Measurements from ENCODE around the gene CTNNA1.
"Not testable (repeated sequence)": the region's sequence is repeated elsewhere in the genome, so short reads cannot be mapped to it uniquely, and the experiment has no call there.

The CTNNA1 gene

DNA sequence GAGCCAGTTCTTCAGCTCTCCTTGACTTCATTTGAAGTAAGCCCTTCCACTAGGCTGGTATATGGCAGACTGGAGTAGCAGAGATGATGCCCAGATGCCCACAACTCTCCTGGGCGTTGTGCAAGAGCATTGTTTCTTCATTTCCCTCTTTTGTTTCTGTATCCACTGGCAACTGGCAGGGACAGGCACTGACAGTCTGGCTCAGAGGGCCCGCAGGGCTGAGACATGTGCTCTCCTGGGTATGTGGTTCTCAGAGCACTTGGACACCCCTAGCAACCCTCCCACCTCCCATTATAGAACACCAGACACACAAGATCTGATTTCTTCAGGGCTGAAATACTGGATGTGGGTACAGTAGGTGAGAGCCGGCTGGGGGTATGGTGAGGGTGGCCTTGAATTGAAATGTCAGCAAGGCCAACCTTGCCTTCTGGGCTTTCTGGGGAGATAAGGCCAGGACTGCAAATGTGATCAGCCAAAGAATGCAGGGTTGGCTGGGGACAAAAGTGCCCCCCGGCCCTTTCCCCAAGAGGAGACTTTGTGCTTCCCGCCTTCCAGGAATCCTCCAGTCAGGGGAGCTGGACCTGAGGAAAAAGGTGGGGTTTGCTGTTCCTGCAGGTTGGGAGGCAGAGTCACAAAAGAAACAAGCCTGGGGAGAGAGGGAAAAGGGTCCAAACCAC, 28.6 kb upstream of the CTNNA1 start:
- no peak for DNase-seq (ENCODE audit: low read depth)

- DNase-seq (ENCODE audit: low read depth): no peak
Observed at GRCh38 chr5:138725153-138725817, 27.9 kb upstream of the CTNNA1 start.

DNA sequence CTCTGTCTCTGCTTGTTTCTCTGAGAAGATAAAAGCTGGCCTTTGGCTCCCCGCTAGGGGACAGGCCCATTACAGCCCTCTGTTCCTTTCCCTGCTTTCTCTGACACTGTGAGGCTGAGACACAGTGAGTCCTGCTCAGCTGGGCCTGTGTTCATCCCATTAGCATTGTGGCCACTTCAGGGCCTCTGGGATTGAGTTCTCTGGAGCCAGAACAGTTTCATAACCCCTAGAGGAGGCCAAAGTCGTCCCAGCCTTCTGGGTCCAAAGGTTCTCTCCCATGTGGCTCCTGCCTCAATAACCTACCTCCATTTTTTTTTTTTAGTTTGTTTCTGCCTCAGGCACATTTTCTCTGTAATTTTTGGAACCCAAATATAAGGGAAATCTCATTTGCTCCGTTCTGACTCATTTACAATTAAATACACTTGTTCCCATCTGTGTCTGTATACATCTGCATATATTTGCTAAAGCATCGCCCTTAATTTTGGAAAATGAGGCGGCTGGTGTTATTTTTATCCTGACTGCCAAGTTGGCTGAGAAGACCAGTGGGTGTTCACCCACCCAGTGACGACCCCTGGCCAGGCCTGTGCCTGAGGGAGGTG, 27.3 kb upstream of the CTNNA1 start:
- no peak for DNase-seq (ENCODE audit: low read depth)

- DNase-seq (ENCODE audit: low read depth): no peak
Observed at GRCh38 chr5:138726848-138727247, 26.4 kb upstream of the CTNNA1 start.

GRCh38 chr5:138730496-138730895, 22.7 kb upstream of the CTNNA1 start:
- DNase-seq (ENCODE audit: low read depth): not testable (repeated sequence)

DNA sequence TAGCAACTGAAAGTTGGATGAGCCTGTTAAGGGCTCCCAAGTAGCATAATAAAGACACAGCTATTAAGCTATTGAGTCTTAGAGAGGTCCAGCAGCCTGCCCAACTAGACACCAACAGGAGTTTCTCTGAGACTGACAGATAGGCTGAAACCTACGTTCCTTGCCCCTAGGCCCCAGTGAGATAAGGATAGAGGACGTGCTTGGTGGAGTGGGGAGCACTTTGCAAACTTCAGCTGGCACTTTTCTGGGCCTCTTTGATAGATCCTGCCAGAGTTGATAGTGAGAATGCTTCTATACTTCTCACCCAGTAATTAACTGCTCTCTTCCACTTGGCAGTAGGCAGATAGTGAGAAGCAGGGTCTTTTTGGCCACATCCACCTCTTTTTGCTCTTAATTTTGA, 20.8 kb upstream of the CTNNA1 start:
- DNase-seq (ENCODE audit: low read depth): no peak

DNA sequence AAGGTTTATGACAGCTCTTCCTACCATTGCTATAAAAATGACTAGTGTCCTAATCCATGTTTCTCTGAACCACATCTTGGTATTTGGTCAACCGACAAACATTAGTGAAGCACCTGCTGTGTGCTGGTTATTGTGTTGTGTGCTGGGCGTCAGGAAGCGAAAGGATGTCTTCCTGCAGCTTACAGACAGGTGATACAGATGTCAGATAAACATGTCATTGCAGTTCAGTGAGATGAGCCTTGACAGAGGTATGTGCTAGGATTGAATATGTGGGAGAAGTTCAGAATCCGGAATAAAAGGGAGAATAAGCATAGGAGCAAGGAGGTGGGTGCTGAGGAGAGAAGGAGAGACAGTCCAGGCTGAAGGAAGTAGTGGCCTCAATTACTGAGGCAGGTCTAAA, 20.3 kb upstream of the CTNNA1 start:
- no peak for DNase-seq (ENCODE audit: low read depth)

- DNase-seq (ENCODE audit: low read depth): no peak
Observed at GRCh38 chr5:138733509-138733908, 19.7 kb upstream of the CTNNA1 start.

DNA sequence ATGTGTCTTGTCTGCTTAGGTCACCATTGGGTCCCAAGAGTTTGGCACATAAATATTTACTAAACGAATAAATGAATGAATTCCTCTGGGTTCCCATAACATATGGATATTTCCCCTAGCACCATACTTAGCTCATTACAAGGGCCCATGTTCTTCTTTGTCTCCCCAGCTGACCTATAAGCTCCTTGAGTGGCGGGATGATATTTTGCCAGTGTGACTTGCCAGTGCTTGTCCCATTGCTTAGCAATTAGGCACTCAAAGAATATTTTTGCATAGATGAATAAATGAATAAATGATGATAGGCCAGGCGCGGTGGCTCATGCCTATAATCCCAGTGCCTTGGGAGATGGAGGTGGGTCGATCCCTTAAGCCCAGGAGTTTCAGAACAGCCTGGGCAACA, 16.9 kb upstream of the CTNNA1 start:
- DNase-seq (ENCODE audit: low read depth): no peak

- no peak for DNase-seq (ENCODE audit: low read depth)
Observed at GRCh38 chr5:138737494-138738265, 15.5 kb upstream of the CTNNA1 start.

GRCh38 chr5:138738399-138738798, 14.8 kb upstream of the CTNNA1 start:
- DNase-seq (ENCODE audit: low read depth): no peak

GRCh38 chr5:138739938-138740337, 13.3 kb upstream of the CTNNA1 start:
- DNase-seq (ENCODE audit: low read depth): no peak

GRCh38 chr5:138743484-138743883, 9.7 kb upstream of the CTNNA1 start:
- DNase-seq (ENCODE audit: low read depth): no peak

DNA sequence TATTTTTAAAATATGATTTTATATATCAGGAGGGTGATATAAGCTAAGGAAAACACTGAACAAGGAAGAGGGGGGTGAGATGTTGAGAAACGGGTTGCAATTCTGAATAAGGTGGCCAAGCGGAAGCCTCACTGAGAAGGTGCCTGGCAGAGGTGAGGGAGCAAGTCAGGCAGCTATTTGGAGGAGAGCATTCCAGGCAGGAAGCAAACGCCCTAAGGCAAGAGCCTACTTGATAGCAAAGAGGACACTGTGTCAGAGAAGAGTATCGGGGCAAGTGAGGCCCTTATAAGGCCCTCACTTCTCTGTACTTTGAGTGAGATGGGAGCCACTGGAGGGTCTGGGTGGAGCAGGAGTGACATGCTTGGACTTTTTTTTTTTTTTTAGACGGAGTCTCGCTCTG, 8.0 kb upstream of the CTNNA1 start:
- DNase-seq (ENCODE audit: low read depth): no peak

DNA sequence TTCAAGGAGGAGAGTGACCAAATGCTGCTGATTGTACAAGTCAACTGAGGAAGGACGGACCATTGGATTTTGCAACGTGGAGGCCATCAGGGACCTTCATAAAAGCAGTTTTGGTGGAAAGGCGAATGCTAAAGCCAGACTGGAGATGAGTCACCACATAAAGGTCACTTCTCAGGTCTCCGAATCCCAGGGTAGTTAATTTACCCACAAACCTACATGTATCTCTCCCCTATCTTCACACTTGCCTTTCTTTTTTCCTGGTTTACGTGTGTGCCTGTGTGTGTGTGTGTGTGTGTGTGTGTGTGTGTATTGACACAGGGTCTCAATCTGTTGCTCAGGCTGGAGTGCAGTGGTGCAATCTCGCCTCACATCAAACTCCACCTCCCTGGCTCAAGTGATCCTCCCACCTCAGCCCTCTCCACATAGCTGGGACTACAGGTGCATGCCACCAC, 4.6 kb upstream of the CTNNA1 start:
- no peak for DNase-seq (ENCODE audit: low read depth)

- not testable (repeated sequence) for DNase-seq (ENCODE audit: low read depth)
Observed at GRCh38 chr5:138751344-138751743, 1.9 kb upstream of the CTNNA1 start.

DNA sequence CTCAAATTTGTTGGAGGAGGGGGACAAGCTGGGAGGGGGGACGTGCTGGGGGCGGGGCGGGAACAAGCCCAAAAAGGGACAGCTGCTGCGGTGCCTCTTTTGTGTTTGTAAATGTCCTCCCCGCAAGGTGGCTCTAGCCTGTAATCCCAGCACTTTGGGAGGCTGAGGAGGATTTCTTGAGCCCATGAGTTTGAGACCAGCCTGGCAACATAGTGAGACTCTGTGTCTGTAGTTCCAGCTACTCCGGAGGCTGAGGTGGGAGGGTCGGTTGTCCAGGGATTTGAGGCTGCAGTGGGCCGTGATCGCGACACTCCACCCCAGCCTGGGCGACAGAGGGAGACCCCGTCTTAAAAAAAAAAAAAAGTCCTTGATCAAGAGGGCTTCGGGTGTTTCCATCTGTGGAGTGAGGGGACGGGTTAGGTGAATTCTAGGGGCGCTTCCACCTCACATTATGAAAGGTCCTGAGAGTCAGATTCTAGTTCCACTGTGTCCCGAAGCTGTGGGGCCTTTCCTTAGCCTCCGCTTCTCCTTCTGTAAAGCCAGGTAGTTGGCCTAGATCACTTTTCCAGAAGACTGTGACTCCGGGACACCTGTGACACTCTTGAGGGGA, 779 bp upstream of the CTNNA1 start:
- DNase-seq (ENCODE audit: low read depth): no peak

DNA sequence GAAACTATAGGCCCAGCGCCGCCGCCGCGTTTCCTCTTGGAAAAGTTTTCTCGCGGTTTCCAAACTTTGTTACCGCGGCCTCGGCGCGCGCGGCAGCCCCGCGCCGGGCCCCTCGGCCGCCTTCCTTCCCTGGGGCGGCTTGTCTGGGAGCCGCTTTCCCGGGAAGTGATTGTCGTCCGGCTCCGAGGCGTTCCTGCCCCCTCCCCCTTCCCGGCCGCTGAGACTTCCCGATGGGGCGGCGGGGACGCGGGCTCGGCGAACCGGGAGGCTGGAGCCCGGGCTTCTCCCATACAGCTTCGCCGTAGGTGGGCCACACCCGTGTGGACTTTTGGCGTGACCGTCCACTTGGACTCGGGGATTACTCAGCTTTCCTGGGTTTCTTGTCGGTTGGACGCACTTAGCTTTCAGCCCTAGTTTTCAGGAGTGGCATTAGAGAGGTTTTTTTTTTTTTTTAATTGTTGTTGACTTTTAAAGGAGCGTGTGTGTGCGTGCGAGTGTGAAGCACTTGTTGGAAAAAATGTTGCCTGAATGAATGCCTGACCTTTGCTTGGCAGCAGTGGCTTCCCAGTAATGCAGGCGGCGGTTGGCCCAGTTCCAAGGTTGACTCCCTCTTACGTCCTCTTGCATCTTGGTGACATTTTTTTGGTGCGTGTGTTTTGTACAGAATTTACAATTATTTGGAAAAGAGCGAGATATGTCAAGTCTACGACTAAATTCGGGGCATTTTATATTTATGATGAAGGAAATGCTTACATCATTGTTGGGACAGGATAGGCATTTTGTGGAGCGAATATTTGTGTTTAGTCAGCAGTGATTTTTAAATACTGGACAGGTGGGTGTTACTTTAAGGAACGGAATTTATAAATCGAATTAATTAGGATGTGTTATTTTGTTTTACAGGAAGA, 821 bp downstream of the CTNNA1 start:
- DNase-seq (ENCODE audit: low read depth): peak; percentile 71

DNA sequence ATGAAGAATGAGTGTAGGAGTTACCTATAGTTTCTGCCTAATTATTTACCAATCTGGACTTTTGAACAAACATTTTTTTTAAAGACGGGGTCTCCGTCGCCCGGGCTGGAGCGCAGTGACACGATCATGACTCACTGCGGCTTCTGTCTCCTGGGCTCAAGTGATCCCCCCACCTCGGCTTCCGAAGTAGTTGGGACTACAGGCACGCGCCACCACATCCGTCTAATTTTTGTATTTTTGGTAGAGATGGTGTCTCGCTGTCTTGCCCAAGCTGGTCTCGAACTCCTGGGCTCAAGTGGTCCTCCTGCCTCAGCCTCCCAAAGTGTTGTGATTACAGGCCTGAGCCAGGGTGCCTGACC, 1.5 kb downstream of the CTNNA1 start:
- no peak for DNase-seq (ENCODE audit: low read depth)

DNA sequence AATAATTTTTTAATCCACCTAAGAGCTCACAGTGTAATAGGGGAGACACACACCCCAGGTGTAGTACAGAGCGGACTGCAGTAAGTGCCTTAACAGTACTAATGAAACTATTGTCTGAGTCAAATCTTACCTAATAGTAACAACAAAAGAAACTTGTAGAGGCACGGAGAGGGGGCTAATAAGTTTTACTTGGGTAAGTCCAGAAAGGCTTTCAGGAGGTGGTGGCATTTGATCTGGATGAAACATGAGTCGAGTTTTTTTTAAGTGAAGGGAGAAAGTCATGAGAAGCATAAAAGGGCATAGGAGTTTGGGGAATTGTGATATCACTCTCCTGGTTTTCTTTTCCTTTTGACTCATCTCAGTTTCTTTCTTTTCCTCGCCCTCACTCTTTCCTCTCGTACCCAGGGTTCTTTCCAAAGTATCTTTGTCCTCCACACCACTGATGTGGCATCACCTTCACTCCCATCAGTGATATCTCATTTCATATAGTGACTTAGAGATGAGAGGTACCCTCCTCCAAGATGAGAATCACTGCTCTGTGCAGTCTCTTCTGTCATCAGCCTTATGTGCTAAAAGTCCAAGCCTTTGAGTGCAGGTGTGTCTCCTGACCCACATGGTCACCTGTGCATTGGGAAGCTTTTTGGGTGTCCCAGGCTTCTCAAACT, 2.0 kb downstream of the CTNNA1 start:
- DNase-seq (ENCODE audit: low read depth): no peak
